ENCODE results near the gene CHST11. TPM values are rescaled to one million over a fixed set of nuclear protein-coding genes. Genes with fewer than 3 reads are reported as not detected.

CHST11 gene
- total and polyA plus RNA-seq, 10 of the 15 experiments (the other 5 are each of a cell fraction or from before 2014, with no cell fraction given): 1.9 to 38.1 (median 17.2) TPM

- TF ChIP-seq TCF12 (IDR thresholded peaks at IDR 0.05; ENCODE audit: low read depth, low read length) (0 out of 2 replicates have a peak, but pooled peaks have one; percentile 30), EP300 (IDR thresholded peaks at IDR 0.05; ENCODE audit: borderline replicate concordance in 1 of 2, control insufficient read depth in 1 of 2, low read depth in 2 of 2, low read length in 2 of 2) (peak; percentile 36 to 60; a peak in 1 of 4 replicates), EGR1 (IDR thresholded peaks at IDR 0.05; ENCODE audit: borderline replicate concordance in 1 of 2, low read depth in 2 of 2, low read length in 2 of 2) (0 out of 3 replicates have a peak, but pooled peaks of 1 of the 2 experiments have one; percentile 25), KLF5 (IDR thresholded peaks at IDR 0.05; ENCODE audit: partially characterized antibody) (no peak), CHD4 (IDR thresholded peaks at IDR 0.05) (no peak), EED (IDR thresholded peaks at IDR 0.05; ENCODE audit: low read depth) (peak; percentile 90), ZBED1 (IDR thresholded peaks at IDR 0.05; ENCODE audit: borderline replicate concordance) (no peak), CTCF (IDR thresholded peaks at IDR 0.05 in 2 of 3, conservative IDR thresholded peaks at IDR 0.05 in 1 of 3; ENCODE audit: control insufficient read depth in 2 of 3, extremely low read depth in 1 of 3, insufficient read depth in 1 of 3, low read depth in 3 of 3, low read length in 3 of 3) (0 out of 6 replicates have a peak, but pooled peaks of 1 of the 3 experiments have one; percentile 4), WRNIP1 (IDR thresholded peaks at IDR 0.05; ENCODE audit: borderline replicate concordance, low read depth, low read length) (no peak), LARP7 (IDR thresholded peaks at IDR 0.05) (no peak), ZZZ3 (IDR thresholded peaks at IDR 0.05; ENCODE audit: control insufficient read depth, insufficient read length, low read depth) (no peak)
- TF ChIP-seq, protein P1, sequence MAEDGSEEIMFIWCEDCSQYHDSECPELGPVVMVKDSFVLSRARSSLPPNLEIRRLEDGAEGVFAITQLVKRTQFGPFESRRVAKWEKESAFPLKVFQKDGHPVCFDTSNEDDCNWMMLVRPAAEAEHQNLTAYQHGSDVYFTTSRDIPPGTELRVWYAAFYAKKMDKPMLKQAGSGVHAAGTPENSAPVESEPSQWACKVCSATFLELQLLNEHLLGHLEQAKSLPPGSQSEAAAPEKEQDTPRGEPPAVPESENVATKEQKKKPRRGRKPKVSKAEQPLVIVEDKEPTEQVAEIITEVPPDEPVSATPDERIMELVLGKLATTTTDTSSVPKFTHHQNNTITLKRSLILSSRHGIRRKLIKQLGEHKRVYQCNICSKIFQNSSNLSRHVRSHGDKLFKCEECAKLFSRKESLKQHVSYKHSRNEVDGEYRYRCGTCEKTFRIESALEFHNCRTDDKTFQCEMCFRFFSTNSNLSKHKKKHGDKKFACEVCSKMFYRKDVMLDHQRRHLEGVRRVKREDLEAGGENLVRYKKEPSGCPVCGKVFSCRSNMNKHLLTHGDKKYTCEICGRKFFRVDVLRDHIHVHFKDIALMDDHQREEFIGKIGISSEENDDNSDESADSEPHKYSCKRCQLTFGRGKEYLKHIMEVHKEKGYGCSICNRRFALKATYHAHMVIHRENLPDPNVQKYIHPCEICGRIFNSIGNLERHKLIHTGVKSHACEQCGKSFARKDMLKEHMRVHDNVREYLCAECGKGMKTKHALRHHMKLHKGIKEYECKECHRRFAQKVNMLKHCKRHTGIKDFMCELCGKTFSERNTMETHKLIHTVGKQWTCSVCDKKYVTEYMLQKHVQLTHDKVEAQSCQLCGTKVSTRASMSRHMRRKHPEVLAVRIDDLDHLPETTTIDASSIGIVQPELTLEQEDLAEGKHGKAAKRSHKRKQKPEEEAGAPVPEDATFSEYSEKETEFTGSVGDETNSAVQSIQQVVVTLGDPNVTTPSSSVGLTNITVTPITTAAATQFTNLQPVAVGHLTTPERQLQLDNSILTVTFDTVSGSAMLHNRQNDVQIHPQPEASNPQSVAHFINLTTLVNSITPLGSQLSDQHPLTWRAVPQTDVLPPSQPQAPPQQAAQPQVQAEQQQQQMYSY (CRISPR knock-in tag; IDR thresholded peaks at IDR 0.05): no peak
- TF ChIP-seq, protein P2, sequence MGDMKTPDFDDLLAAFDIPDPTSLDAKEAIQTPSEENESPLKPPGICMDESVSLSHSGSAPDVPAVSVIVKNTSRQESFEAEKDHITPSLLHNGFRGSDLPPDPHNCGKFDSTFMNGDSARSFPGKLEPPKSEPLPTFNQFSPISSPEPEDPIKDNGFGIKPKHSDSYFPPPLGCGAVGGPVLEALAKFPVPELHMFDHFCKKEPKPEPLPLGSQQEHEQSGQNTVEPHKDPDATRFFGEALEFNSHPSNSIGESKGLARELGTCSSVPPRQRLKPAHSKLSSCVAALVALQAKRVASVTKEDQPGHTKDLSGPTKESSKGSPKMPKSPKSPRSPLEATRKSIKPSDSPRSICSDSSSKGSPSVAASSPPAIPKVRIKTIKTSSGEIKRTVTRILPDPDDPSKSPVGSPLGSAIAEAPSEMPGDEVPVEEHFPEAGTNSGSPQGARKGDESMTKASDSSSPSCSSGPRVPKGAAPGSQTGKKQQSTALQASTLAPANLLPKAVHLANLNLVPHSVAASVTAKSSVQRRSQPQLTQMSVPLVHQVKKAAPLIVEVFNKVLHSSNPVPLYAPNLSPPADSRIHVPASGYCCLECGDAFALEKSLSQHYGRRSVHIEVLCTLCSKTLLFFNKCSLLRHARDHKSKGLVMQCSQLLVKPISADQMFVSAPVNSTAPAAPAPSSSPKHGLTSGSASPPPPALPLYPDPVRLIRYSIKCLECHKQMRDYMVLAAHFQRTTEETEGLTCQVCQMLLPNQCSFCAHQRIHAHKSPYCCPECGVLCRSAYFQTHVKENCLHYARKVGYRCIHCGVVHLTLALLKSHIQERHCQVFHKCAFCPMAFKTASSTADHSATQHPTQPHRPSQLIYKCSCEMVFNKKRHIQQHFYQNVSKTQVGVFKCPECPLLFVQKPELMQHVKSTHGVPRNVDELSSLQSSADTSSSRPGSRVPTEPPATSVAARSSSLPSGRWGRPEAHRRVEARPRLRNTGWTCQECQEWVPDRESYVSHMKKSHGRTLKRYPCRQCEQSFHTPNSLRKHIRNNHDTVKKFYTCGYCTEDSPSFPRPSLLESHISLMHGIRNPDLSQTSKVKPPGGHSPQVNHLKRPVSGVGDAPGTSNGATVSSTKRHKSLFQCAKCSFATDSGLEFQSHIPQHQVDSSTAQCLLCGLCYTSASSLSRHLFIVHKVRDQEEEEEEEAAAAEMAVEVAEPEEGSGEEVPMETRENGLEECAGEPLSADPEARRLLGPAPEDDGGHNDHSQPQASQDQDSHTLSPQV (IDR thresholded peaks at IDR 0.05): no peak
- TF ChIP-seq, protein P3, sequence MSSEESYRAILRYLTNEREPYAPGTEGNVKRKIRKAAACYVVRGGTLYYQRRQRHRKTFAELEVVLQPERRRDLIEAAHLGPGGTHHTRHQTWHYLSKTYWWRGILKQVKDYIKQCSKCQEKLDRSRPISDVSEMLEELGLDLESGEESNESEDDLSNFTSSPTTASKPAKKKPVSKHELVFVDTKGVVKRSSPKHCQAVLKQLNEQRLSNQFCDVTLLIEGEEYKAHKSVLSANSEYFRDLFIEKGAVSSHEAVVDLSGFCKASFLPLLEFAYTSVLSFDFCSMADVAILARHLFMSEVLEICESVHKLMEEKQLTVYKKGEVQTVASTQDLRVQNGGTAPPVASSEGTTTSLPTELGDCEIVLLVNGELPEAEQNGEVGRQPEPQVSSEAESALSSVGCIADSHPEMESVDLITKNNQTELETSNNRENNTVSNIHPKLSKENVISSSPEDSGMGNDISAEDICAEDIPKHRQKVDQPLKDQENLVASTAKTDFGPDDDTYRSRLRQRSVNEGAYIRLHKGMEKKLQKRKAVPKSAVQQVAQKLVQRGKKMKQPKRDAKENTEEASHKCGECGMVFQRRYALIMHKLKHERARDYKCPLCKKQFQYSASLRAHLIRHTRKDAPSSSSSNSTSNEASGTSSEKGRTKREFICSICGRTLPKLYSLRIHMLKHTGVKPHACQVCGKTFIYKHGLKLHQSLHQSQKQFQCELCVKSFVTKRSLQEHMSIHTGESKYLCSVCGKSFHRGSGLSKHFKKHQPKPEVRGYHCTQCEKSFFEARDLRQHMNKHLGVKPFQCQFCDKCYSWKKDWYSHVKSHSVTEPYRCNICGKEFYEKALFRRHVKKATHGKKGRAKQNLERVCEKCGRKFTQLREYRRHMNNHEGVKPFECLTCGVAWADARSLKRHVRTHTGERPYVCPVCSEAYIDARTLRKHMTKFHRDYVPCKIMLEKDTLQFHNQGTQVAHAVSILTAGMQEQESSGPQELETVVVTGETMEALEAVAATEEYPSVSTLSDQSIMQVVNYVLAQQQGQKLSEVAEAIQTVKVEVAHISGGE (CRISPR knock-in tag; IDR thresholded peaks at IDR 0.05): no peak
Observed at GRCh38 chr12:104604070-104604994, 147.6 kb downstream of the CHST11 start (continued).
